ENCODE data around the gene MRM2.

The MRM2 gene

GRCh38 chr7:2214636-2215035, 27.4 kb downstream of the MRM2 start:
- DNase-seq (ENCODE audit: low read depth), result no peak
- no peak overlapping the region for H3K4me3 ChIP-seq (ENCODE audit: control insufficient read depth, low read depth, low read length)
- TF ChIP-seq CTCF (IDR thresholded peaks at IDR 0.05; ENCODE audit: control insufficient read depth, insufficient read depth, low read depth, low read length, missing control alignments), result no peak

GRCh38 chr7:2213551-2214215, 28.3 kb downstream of the MRM2 start:
- H3K4me3 ChIP-seq (ENCODE audit: control insufficient read depth, low read depth, low read length), result no peak overlapping the region
- no peak for TF ChIP-seq CTCF (IDR thresholded peaks at IDR 0.05; ENCODE audit: control insufficient read depth, insufficient read depth, low read depth, low read length, missing control alignments)
- no peak for DNase-seq (ENCODE audit: low read depth)

- no peak overlapping the region for H3K4me3 ChIP-seq (ENCODE audit: control insufficient read depth, low read depth, low read length)
- TF ChIP-seq CTCF (IDR thresholded peaks at IDR 0.05; ENCODE audit: control insufficient read depth, insufficient read depth, low read depth, low read length, missing control alignments), result no peak
- no peak for DNase-seq (ENCODE audit: low read depth)
These were observed 29.1 kb downstream of the MRM2 start for GRCh38 chr7:2212906-2213305.

- H3K4me3 ChIP-seq (ENCODE audit: control insufficient read depth, low read depth, low read length), result no peak overlapping the region
- no peak for TF ChIP-seq CTCF (IDR thresholded peaks at IDR 0.05; ENCODE audit: control insufficient read depth, insufficient read depth, low read depth, low read length, missing control alignments)
- DNase-seq (ENCODE audit: low read depth), result no peak
These were observed 30.1 kb downstream of the MRM2 start for GRCh38 chr7:2211926-2212325.

GRCh38 chr7:2211259-2211880, 30.6 kb downstream of the MRM2 start:
- no peak for TF ChIP-seq CTCF (IDR thresholded peaks at IDR 0.05; ENCODE audit: control insufficient read depth, insufficient read depth, low read depth, low read length, missing control alignments)
- no peak overlapping the region for H3K4me3 ChIP-seq (ENCODE audit: control insufficient read depth, low read depth, low read length)
- no peak for DNase-seq (ENCODE audit: low read depth)

- TF ChIP-seq CTCF (IDR thresholded peaks at IDR 0.05; ENCODE audit: control insufficient read depth, insufficient read depth, low read depth, low read length, missing control alignments), result no peak
- no peak for DNase-seq (ENCODE audit: low read depth)
- no peak overlapping the region for H3K4me3 ChIP-seq (ENCODE audit: control insufficient read depth, low read depth, low read length)
These were observed 31.3 kb downstream of the MRM2 start for GRCh38 chr7:2210551-2211258.

Data from AG09309 (cell line).